GM19395 (cell line): ENCODE measurements around the gene VSIG10L2.

Experiments
- ATAC-seq: cut with Tn5 transposase; IDR thresholded peaks from one replicate; pipeline ENCODE4 v1.9.1; 2021; ENCODE audit warnings: mild to moderate bottlenecking, moderate library complexity; ENCODE audit not compliant: unreplicated experiment

Gene VSIG10L2

GRCh38 chr11:125946712-125947418 is 1.0 kb downstream of the VSIG10L2 start:
- ATAC-seq = no peak

GRCh38 chr11:125947419-125948277 is 1.8 kb downstream of the VSIG10L2 start:
- no peak for ATAC-seq

- ATAC-seq = no peak
These were observed 2.6 kb downstream of the VSIG10L2 start for GRCh38 chr11:125948278-125949051.

GRCh38 chr11:125949271-125950177 is 3.7 kb downstream of the VSIG10L2 start:
- ATAC-seq = no peak

GRCh38 chr11:125950178-125950490 is 4.3 kb downstream of the VSIG10L2 start:
- ATAC-seq = no peak

DNA sequence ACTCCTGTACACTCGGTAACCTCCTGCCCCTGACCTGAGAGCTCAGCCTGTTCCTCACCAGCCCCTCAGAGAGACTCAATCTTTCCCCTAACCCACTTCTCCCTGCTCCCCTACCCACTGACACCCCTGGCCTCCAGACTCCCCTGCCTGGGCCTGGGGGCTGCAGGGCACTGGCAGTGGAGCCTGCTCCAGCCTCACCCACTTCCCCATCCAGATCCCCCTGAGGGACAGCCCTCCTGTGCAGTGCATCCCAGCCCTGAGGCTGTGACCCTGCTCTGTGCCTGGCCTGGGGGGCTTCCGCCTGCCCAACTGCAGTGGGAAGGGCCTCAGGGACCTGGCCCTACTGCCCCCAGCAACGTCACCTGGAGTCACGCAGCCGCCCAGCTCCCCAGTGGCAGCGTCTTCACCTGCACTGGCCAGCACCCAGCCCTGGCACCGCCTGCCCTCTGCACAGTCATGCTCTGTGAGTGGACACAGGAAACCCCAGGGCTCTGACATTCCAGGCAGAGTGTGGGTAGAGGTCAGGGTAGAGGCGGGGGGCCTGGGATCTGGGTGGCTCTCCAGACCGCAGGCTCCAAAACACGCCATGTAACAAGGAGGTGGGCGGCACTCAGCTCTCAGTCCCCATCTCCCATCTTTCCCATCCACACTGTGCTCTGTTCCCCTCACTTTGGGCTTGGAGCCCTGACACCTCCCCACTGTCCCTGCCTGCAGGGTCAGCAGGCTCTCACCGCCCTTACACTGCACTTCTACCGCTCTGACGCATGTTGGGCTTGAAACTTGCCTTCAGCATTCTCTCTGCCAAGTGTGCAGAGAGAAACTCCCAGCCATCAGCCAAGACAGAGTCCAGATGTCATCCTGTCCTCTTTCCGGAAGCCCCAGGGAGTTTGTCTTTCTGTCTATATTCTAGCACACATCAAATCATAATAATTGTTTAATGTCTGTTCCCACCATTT is 5.1 kb downstream of the VSIG10L2 start:
- no peak for ATAC-seq

GRCh38 chr11:125951731-125952130 is 5.9 kb downstream of the VSIG10L2 start:
- ATAC-seq = no peak

- ATAC-seq = no peak
These were observed 6.7 kb downstream of the VSIG10L2 start for GRCh38 chr11:125952559-125952958.

DNA sequence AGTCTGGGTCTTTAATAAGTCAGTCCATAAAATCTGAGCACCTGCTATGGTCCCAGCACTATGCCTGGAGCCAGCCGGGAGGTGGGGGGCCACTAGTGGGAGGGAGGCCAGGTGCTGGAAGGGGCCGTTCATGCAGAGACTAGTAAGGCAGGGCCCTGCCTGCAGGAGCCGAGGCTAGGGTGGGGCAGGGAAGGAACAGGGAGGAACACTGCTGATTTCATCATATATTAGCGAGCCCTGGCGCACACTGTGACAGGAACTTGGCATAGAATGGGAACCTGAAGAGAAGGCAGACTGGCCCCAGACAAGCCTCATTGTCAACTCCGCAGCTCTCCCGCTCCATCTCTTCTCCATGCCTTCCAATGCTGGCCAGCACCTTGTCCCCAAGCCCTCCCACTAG is 7.1 kb downstream of the VSIG10L2 start:
- ATAC-seq = no peak

- no peak for ATAC-seq
These were observed 7.6 kb downstream of the VSIG10L2 start for GRCh38 chr11:125953401-125953935.

- no peak for ATAC-seq
These were observed 8.5 kb downstream of the VSIG10L2 start for GRCh38 chr11:125954123-125954944.

GRCh38 chr11:125954945-125955640 is 9.2 kb downstream of the VSIG10L2 start:
- no peak for ATAC-seq

- no peak for ATAC-seq
These were observed 10.0 kb downstream of the VSIG10L2 start for GRCh38 chr11:125955856-125956255.

- ATAC-seq = no peak
These were observed 10.7 kb downstream of the VSIG10L2 start for GRCh38 chr11:125956391-125957134.

- no peak for ATAC-seq
These were observed 11.9 kb downstream of the VSIG10L2 start for GRCh38 chr11:125957618-125958332.

DNA sequence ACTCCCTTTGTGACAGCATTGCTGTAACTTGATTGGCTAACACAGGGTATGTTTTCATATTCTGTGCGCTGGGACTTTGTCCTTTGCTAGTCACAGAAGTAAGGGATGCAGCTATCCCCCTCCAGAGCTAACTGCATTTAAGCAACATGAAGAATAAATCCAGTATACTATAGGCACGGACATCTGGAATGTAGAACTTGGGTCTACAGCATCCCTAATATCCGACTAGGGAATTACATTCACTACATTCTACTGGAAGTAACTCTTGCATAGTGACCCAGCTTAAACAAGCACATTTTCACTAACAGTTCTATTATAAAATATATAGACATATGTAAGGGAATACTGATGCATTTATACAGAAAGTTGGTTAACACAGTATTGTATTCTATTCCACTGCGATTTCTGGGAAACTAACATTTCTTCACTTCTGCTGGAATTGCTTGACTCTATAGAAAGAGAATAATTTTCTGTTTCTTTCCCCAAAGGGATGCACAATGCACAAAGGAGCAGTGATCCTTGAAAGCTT is 13.1 kb downstream of the VSIG10L2 start:
- ATAC-seq = no peak
